Activated CD4-positive, alpha-beta memory T cell treated with anti-CD3 and anti-CD28 coated beads, Interleukin-2, amount 10 ng/mL, durations not matched to agents 7 days and 5 days (primary cell): ENCODE measurements around the gene SERTM1. TPM values are rescaled to one million over a fixed set of nuclear protein-coding genes. Genes with fewer than 3 reads are reported as not detected.

Experiments used
- CTCF ChIA-PET: fragments of 350-600 bp; sonication (Branson Sonifier 250); formaldehyde crosslinking; loops from one replicate; lab custom pipeline; 2021; ENCODE audit warnings: antibody characterized with exemption, inconsistent platforms; lab: Charles Lee
- POLR2A ChIA-PET: fragments of 350-600 bp; sonication (Branson Sonifier 250); formaldehyde crosslinking; loops from one replicate; lab custom pipeline; 2021; ENCODE audit warnings: antibody characterized with exemption; lab: Charles Lee
- DNase-seq: peaks from one replicate; pipeline ENCODE4 v3.0.0-alpha.2; 2020
- H3K27ac Mint-ChIP-seq: one replicate; pipeline ENCODE4 v1.8.0; 2021; ENCODE audit warnings: mild to moderate bottlenecking, mixed read lengths
- H3K27me3 Mint-ChIP-seq: one replicate; pipeline ENCODE4 v1.8.0; 2021; ENCODE audit warnings: mixed read lengths
- H3K36me3 Mint-ChIP-seq: one replicate; pipeline ENCODE4 v1.8.0; 2021; ENCODE audit warnings: low read depth, mixed read lengths
- H3K4me1 Mint-ChIP-seq: one replicate; pipeline ENCODE4 v1.8.0; 2021; ENCODE audit warnings: mixed read lengths
- H3K4me3 Mint-ChIP-seq: one replicate; pipeline ENCODE4 v1.8.0; 2021; ENCODE audit warnings: mild to moderate bottlenecking, mixed read lengths
- H3K9me3 Mint-ChIP-seq: one replicate; pipeline ENCODE4 v1.8.0; 2021; ENCODE audit warnings: mixed read lengths
- total RNA-seq, 2 experiments: library from RNA; stranded (reverse); gene quantifications; one replicate each; pipeline ENCODE4 v1.2.3, GENCODE V29; 2021

SERTM1 gene
- total RNA-seq, 2 experiments from 2014 or later: not detected

DNA sequence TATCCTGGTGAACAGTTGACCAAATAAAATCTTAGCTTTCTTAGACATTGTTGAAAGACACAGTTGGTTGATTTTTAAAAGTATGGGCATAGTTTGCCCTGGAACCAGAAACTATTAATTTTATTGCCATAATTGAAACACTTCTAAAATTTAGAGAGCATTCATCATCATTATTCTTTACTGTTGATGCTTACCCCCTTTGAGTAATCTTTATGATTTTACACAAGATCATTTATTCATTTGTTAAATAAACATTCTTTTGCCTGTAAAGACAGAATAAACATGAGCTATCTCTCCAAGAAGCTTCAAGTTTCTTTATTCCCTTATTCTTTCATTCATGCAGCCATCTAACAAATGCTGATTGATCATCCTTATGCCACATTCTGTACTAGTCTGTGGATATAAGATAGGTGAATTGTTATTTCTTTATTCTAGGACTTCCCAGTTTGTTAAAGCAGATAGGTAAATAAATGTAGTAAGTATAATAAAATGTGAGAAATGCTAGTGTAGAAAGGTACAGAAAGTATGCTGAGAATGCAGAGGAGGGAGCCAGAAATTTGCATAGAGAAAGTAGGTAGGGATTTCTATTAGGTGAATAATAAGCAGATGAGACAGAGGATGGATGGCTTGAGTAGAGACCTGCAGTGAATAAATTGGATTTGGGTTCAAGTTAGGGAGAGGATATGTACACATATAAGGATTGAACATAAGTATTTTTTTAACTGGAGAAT is 8.2 kb downstream of the SERTM1 start:
- no peaks in the 10 kb centered on the region for H3K4me1 Mint-ChIP-seq
- H3K4me3 Mint-ChIP-seq: no peak overlapping the region
- ChIA-PET CTCF (no interaction called here), POLR2A (no interaction called here)
- no peak overlapping the region for H3K27ac Mint-ChIP-seq
- H3K36me3 Mint-ChIP-seq: no peaks in the 10 kb centered on the region
- DNase-seq: no peak
- no peaks in the 10 kb centered on the region for H3K27me3 Mint-ChIP-seq
- no peaks in the 10 kb centered on the region for H3K9me3 Mint-ChIP-seq

DNA sequence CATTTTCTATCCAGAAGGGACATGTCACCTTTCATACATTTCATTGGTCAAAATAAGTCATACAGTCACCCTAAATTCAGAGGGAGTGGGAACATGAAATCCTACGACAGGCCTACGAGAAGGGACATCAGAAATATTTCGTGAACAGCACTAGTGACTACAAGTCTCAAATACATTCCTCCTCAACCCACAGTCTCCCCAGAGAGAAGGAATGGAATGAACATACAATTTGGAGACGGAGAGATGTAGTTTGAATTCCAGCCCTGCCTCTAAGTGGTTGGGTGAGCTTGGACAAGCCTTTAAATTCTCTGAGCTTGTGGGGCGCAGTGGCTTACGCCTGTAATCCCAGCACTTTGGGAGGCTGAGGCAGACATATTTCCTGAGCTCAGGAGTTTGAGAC is 9.9 kb downstream of the SERTM1 start:
- CTCF ChIA-PET: no interaction called here
- no peaks in the 10 kb centered on the region for H3K36me3 Mint-ChIP-seq
- no peak overlapping the region for H3K27ac Mint-ChIP-seq
- no peaks in the 10 kb centered on the region for H3K27me3 Mint-ChIP-seq
- H3K4me1 Mint-ChIP-seq: no peaks in the 10 kb centered on the region
- H3K9me3 Mint-ChIP-seq: no peaks in the 10 kb centered on the region
- POLR2A ChIA-PET: no interaction called here
- no peak for DNase-seq
- no peak overlapping the region for H3K4me3 Mint-ChIP-seq

DNA sequence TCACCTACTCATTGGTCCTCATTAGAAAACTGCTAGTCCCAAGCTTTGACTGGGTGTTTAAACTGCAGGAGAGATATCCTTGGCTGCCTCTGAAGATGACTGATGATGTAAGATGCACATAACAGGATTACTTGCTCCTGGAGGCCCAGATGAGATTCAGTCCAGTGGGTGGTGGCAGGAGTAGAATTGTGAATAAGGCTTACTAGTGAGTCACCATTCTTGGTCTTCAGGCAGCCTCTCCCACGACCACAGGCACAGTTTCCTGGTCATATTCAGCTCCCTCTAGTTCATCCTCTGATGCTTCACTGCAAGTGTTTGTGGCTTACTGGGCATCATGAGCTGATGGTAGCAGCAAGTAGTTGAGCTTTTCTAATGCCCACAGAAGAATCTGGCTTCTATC is 12.1 kb downstream of the SERTM1 start:
- CTCF ChIA-PET: no interaction called here
- H3K4me1 Mint-ChIP-seq: no peaks in the 10 kb centered on the region
- DNase-seq: no peak
- H3K27ac Mint-ChIP-seq: no peak overlapping the region
- H3K9me3 Mint-ChIP-seq: no peaks in the 10 kb centered on the region
- no peaks in the 10 kb centered on the region for H3K27me3 Mint-ChIP-seq
- no peak overlapping the region for H3K4me3 Mint-ChIP-seq
- no peaks in the 10 kb centered on the region for H3K36me3 Mint-ChIP-seq
- POLR2A ChIA-PET: no interaction called here

DNA sequence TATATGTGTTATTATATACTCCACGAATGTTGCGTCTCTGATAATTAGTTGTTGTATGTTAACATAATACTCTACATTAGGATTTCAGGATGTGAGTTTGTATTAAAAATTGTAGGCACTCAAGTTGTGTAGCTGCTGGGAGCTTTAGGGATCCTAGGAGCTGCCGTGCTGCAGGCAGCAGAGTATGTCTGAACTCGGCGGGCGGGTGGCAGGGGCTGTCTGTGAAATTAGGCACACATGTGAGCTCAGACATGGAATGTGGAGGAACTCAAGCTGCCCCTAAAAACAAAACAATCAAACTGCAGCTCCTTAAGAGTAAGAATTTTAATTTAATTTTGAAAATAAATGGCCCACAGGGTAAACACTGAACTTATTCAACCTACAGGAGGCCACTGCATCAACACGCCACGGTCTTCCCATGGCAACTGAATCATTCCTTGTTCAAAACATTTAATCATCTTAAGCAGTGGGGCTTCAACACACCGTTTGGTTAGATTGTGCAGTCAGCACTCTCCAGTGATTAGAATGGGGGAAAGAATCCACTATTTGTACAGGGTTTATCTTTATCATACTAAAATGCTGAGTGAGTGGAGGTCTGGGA is 22.7 kb downstream of the SERTM1 start:
- Mint-ChIP-seq H3K36me3 (no peaks in the 10 kb centered on the region), H3K4me3 (no peak overlapping the region), H3K27me3 (peaks cover 2% of the 10 kb centered on the region), H3K4me1 (no peaks in the 10 kb centered on the region), H3K27ac (no peak overlapping the region), H3K9me3 (no peaks in the 10 kb centered on the region)
- POLR2A ChIA-PET: no interaction called here
- no peak for DNase-seq
- CTCF ChIA-PET: no interaction called here

DNA sequence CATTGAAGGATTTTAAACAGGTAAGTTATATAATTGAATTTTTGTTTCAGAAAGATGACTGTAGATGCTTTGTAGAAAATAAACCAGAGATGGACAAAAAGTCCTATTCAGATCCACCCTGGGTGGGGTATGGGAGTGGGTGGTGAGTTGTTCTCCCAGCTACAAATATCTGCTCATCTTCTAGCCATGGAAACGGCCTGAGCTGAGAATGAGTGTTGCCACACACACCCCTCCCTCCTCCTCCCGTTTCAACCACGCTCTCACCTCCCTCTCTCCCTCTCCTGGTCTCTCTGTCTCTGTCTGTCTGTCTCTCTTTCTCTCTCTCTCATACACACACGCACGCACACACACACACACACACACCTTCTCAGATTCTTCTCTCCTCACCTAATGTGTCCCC is 26.4 kb downstream of the SERTM1 start:
- Mint-ChIP-seq H3K27ac (no peak overlapping the region), H3K9me3 (no peaks in the 10 kb centered on the region), H3K36me3 (no peaks in the 10 kb centered on the region), H3K27me3 (peaks cover 2% of the 10 kb centered on the region), H3K4me3 (no peak overlapping the region), H3K4me1 (no peaks in the 10 kb centered on the region)
- CTCF ChIA-PET: no interaction called here
- no peak for DNase-seq
- POLR2A ChIA-PET: no interaction called here

DNA sequence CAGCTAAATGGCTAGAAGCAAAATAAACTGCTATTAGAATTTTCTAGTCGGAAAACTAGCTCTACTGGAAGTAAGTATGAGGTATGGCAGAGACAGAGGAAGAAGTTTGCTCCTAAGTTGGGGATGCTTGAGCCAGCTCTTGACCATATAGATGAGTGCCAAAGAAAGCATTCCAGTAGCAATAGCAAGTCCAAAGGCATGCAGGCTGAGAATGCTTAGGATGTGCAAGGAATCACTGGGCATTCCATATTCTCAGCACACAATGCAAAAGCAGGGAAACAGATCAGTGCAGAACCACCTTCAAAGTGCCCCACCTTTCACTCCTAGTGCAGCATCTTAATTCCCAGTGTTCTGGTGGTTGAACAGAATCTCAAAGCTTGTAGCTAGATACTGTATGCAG is 32.9 kb downstream of the SERTM1 start:
- no peaks in the 10 kb centered on the region for H3K36me3 Mint-ChIP-seq
- no peaks in the 10 kb centered on the region for H3K9me3 Mint-ChIP-seq
- ChIA-PET CTCF (no interaction called here), POLR2A (no interaction called here)
- no peak overlapping the region for H3K27ac Mint-ChIP-seq
- no peak overlapping the region for H3K4me3 Mint-ChIP-seq
- DNase-seq: no peak
- peaks cover 2% of the 10 kb centered on the region for H3K27me3 Mint-ChIP-seq
- no peaks in the 10 kb centered on the region for H3K4me1 Mint-ChIP-seq

DNA sequence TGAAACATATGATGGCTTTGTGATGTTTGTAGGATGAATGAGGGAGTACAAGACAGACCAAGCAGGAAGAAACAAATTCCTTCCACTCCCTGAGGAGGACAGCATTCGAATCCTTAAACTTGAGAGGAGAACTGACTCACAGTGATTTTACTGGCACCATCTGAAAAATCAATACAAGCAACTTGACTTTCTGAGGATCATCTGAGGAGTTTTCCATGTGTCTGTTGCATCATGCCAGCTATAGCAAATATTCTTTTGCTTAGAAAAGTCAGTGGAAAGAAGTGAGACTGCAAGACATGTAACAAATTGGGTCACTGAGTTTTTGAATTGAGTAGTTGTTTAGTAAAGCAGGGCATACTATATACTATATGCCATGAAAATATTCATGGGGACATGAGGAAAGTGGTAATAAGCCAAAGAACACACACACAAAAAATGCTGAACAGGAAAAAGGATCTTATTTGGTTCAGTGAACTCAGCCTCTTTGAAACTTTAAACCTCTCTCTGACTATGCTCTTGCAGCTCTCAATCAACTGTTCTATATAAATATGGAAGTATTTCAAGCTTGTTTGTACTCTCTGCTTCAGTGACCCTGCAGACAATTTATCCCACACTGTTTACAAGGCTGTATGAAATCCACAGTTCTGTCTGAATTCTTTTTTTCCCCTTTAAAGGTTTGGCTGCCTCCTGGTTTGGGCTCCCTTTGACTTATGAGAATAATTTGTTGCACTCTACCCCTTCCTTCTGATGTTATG is 35.5 kb downstream of the SERTM1 start:
- Mint-ChIP-seq H3K27ac (no peak overlapping the region), H3K4me1 (no peaks in the 10 kb centered on the region), H3K9me3 (no peaks in the 10 kb centered on the region), H3K36me3 (no peaks in the 10 kb centered on the region), H3K27me3 (peaks cover 12% of the 10 kb centered on the region), H3K4me3 (no peak overlapping the region)
- ChIA-PET CTCF (no interaction called here), POLR2A (no interaction called here)
- DNase-seq: no peak

DNA sequence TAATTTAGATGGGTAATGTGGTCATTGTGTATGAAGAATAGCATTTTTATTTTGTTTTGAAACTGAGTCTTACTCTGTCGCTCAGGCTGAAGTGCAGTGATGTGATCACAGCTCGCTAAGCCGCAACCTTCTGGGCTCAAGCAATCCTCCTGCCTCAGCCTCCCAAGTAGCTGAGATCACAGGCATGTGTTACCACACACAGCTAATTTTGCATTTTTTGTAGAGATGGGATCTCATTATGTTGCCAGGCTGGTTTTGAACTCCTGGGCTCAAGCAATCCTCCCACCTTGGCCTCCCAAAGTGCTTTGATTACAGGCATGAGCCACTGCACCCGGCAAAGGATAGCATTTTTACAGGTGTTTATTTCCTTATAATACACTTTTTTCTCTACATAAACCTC is 36.6 kb downstream of the SERTM1 start:
- Mint-ChIP-seq H3K4me1 (no peaks in the 10 kb centered on the region), H3K4me3 (no peak overlapping the region), H3K27ac (no peak overlapping the region), H3K27me3 (peaks cover 12% of the 10 kb centered on the region), H3K9me3 (no peaks in the 10 kb centered on the region), H3K36me3 (no peaks in the 10 kb centered on the region)
- CTCF ChIA-PET: no interaction called here
- POLR2A ChIA-PET: no interaction called here
- no peak for DNase-seq

DNA sequence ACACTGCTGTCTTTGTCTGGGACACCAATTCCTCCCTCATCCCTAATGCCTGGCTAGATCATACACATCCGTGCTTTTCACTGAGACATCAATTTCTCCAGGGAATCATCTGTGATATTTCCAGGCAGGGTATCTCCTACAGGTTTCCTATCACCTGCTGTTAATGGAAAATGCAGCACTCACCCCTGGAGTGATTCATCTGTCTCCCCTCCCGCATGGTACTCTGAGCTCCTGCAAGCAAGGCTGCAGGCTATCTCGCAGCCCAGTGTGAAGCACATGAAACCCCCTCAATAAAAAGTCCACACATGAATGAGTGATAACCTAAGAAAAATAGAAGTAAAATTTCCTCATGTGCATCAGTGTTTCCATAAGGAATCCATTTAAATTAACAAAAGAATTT is 38.5 kb downstream of the SERTM1 start:
- peaks cover 18% of the 10 kb centered on the region for H3K27me3 Mint-ChIP-seq
- DNase-seq: no peak
- no peak overlapping the region for H3K4me3 Mint-ChIP-seq
- no peak overlapping the region for H3K27ac Mint-ChIP-seq
- ChIA-PET POLR2A (no interaction called here), CTCF (no interaction called here)
- no peaks in the 10 kb centered on the region for H3K4me1 Mint-ChIP-seq
- H3K36me3 Mint-ChIP-seq: no peaks in the 10 kb centered on the region
- no peaks in the 10 kb centered on the region for H3K9me3 Mint-ChIP-seq

DNA sequence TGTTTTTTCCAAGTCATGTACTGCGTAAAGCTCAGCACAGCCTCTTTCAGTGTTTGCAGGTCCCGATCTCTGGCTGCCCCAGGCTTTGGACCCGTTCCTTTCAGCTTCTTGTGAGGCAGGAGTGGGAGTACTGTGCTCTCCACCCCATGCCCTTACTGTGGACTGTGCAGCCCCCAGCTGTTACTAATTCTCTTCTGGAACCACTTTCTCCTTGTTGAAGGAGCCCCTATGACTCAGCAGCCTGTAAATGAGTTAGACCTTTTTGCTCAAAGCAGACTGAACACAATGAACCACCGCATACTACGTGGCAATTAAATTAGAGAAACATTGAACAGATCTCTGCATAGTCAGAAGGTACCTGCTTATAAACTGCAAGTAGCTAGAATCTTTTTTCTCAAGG is 39.0 kb downstream of the SERTM1 start:
- H3K27me3 Mint-ChIP-seq: peaks cover 18% of the 10 kb centered on the region
- H3K4me1 Mint-ChIP-seq: no peaks in the 10 kb centered on the region
- no peaks in the 10 kb centered on the region for H3K36me3 Mint-ChIP-seq
- ChIA-PET POLR2A (no interaction called here), CTCF (no interaction called here)
- no peak overlapping the region for H3K27ac Mint-ChIP-seq
- no peak for DNase-seq
- H3K4me3 Mint-ChIP-seq: no peak overlapping the region
- no peaks in the 10 kb centered on the region for H3K9me3 Mint-ChIP-seq

DNA sequence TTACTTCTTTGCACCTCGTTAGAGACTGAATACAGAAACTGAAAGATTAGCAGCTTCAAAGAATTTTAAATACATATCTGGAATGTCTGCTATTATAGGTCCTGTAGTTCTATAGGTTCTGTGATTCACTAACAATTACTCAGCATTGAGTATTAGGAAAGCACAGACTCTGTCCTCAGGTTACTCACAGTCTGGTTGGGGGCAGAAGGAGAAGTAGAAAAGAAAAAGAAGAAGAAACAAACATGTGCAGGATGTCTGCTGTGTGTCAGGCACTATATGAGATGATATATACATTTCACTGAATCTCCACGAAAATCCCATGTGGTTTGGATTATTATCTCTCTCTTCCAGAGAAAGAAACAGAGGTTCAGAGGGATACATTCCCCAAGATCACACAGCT is 40.1 kb downstream of the SERTM1 start:
- Mint-ChIP-seq H3K4me3 (no peak overlapping the region), H3K36me3 (no peaks in the 10 kb centered on the region), H3K4me1 (no peaks in the 10 kb centered on the region), H3K9me3 (no peaks in the 10 kb centered on the region), H3K27ac (no peak overlapping the region), H3K27me3 (peaks cover 21% of the 10 kb centered on the region)
- POLR2A ChIA-PET: no interaction called here
- no peak for DNase-seq
- CTCF ChIA-PET: no interaction called here

DNA sequence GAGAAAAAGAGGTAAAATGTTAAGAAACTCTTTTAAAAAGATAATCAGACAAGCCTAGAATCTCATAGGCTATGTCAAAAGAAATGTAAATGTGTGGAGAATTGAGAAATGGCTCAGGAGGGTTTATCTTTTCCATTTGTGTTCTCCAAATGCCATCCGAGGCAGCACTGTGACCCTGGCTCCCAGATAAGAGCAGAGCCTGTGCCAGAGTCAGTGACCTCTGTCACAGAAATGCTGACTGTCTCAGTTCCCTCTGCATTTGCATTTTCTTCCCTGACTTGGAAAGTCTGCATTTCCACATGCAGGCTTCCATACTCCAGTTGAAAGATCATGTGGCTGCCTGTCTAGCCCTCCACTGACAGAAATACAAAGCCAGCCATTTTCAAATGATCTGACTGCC is 42.0 kb downstream of the SERTM1 start:
- POLR2A ChIA-PET: no interaction called here
- Mint-ChIP-seq H3K4me3 (no peak overlapping the region), H3K27ac (no peak overlapping the region), H3K36me3 (no peaks in the 10 kb centered on the region), H3K4me1 (no peaks in the 10 kb centered on the region), H3K27me3 (peaks cover 21% of the 10 kb centered on the region), H3K9me3 (no peaks in the 10 kb centered on the region)
- no peak for DNase-seq
- CTCF ChIA-PET: no interaction called here

DNA sequence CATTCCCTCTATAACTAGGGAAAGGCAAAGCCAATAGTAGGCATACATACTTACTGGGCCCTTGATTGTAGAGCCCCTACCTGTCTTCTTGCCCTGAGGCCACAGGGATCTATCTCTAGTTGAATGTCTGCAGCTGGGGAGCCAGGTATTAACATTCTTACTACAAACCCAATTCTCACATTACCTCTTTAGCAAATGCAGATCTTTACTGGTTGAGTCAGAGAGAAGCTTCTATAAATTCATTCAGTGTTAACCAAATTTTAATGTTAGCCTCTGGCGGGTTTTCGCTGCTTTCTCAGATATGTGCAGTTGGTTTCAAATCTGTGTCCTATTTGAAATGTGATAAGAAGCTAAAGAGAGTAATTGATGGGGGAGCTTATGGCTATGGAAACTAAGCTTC is 43.2 kb downstream of the SERTM1 start:
- DNase-seq: no peak
- Mint-ChIP-seq H3K27ac (no peak overlapping the region), H3K36me3 (no peaks in the 10 kb centered on the region), H3K27me3 (peaks cover 16% of the 10 kb centered on the region), H3K9me3 (no peaks in the 10 kb centered on the region), H3K4me1 (no peaks in the 10 kb centered on the region), H3K4me3 (no peak overlapping the region)
- ChIA-PET POLR2A (no interaction called here), CTCF (no interaction called here)
